GM13977 (cell line): Measurements from ENCODE around the gene LGALS4.
A peak's percentile ranks its signal among the peaks of the same experiment; 100 is the strongest.
"Not testable (repeated sequence)": the region's sequence is repeated elsewhere in the genome, so short reads cannot be mapped to it uniquely, and the experiment has no call there.

Experiments used
- DNase-seq: peaks from one replicate; pipeline ENCODE4 v3.0.0; 2012; ENCODE audit warnings: low spot score
- in situ Hi-C: fragments of 300-500 bp; cut with MboI; formaldehyde crosslinking; loops from one replicate; pipeline ENCODE4 v1.12.0; 2022; ENCODE audit warnings: low sequenced_read_pairs, low pct_unique_long_range_greater_than_20kb, mixed read lengths, inconsistent platforms; ENCODE audit not compliant: unreplicated experiment
- TF ChIP-seq, protein P1 (sequence below): IDR thresholded peaks from 2 replicates; pipeline ENCODE4 v1.5.1; 2012; ENCODE audit warnings: mild to moderate bottlenecking, control low read depth; ENCODE audit not compliant: insufficient read depth; ENCODE audit errors: extremely low read depth, missing control alignments

LGALS4 gene

DNA sequence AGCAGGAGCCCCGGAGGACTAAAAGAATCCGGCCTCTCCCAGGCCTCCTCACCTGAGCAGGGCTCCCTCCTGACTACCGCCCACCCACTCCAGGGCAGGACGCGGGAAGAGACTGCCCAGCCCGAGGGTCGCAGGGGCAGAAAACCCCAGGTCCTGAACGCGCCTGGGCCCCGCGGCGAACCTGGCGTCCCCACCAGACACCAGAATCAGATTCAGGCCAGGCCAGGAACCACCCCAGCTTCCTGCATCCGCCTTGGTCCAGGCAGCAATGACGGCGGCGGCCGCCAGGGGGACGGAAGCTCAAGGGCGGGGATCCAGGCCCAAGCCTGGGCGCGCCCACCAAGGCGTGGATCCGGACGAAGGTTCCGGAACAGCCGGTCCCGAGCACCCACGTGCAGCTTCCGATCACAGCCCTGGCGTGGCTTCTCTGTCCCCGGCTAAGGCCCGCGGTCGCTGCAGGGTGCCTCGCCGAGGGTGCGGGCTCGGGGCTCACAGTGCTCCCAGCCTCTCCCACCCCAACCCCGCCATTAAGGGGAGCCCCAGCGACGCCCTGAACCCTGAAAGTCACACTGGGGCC, 43.0 kb downstream of the LGALS4 start:
- peak; percentile 88 for DNase-seq
- in situ Hi-C loops: no loop called here

DNA sequence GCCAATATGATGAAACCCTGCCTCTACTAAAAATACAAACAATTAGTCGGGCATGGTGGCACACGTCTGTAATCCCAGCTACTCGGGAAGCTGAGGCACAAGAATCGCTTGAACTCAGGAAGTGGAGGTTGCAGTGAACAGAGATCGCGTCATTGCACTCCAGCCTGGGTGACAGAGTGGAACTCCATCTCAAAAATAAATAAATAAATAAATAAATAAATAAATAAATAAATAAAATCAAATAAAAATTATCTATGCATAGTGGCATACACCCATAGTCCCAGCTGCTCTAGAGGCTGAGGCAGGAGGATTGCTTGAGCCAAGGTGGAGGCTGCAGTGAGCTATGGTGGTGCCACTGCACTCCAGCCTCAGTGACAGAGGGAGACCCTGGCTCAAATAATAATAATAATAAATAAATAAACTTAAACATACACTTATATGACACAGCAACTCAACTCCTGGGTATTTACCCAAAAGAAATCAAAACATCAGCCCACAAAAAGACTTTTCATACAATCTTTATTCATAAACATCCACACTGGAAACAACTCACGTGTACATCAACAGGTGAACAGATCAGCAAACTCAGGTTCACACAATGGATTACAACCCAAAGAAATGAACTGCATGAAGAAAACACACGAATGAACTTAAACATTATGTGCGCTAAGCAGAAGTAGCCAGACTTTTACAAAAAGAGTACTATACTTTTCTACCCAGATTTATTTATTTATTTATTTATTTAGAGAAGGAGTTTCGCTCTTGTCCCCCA, 46.3 kb downstream of the LGALS4 start:
- TF ChIP-seq, protein P1, sequence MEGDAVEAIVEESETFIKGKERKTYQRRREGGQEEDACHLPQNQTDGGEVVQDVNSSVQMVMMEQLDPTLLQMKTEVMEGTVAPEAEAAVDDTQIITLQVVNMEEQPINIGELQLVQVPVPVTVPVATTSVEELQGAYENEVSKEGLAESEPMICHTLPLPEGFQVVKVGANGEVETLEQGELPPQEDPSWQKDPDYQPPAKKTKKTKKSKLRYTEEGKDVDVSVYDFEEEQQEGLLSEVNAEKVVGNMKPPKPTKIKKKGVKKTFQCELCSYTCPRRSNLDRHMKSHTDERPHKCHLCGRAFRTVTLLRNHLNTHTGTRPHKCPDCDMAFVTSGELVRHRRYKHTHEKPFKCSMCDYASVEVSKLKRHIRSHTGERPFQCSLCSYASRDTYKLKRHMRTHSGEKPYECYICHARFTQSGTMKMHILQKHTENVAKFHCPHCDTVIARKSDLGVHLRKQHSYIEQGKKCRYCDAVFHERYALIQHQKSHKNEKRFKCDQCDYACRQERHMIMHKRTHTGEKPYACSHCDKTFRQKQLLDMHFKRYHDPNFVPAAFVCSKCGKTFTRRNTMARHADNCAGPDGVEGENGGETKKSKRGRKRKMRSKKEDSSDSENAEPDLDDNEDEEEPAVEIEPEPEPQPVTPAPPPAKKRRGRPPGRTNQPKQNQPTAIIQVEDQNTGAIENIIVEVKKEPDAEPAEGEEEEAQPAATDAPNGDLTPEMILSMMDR: no peak
- in situ Hi-C loops: no loop called here
- DNase-seq: no peak

More for the DNA sequence above, 43.0 kb downstream of the LGALS4 start:
- TF ChIP-seq, protein P1: peak; percentile 71

DNA sequence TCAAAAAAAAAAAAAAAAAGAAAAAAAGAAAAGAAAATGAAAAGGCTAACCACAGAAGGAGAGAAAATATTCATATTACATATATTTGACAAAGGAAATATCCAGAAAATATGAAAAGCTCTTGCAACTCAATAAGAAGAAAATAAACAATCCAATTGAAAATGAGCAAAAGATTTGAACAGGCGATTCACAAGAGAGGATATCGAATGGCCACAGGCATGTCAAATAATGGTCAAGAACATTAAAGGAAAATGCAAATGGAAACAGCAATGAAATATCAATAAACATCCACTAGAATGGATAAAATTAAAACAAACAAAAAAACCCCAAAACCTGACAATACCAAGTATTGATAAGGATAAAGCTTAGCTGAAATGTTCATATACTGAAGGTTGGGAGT, 47.5 kb downstream of the LGALS4 start:
- in situ Hi-C loops: no loop called here
- TF ChIP-seq, protein P1: no peak
- DNase-seq: no peak

DNA sequence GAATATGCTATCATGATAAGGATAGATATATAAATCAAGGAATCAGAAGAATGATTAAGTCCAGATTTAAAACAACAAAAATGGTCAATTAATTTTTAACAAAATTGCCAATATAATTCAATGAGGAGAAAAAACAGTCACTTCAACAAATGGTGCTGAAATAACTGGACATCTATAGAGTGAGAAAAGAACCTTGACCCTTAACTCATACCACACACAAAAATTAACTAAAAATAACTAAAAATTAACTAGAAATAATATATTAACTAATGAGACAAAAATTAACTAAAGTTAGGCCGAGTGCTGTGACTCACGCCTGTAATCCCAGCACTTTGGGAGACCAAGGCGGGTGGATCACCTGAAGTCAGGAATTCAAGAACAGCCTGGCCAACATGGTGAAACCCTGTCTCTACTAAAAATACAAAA, 48.9 kb downstream of the LGALS4 start:
- in situ Hi-C loops: no loop called here
- TF ChIP-seq, protein P1: no peak
- no peak for DNase-seq

DNA sequence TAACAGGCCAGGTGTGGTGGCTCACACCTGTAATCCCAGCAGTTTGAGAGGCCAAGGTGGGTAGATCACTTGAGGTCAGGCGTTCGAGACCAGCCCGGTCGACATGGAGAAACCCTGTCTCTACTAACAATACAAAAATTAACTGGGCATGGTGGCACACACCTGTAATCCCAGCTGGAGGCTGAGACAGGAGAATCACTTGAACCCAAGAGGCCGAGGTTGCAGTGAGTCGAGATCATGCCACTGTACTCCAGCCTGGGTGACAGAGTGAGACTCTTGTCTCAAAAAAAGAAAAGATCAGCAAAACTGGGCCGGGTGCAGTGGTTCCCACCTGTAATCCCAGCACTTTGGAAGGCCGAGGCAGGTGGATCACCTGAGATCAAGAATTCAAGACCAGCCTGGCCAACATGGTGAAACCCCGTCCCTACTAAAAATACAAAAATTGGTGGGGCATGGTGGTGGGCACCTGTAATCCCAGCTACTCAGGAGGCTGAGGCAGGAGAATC, 50.8 kb downstream of the LGALS4 start:
- in situ Hi-C loops: not testable (repeated sequence)

DNA sequence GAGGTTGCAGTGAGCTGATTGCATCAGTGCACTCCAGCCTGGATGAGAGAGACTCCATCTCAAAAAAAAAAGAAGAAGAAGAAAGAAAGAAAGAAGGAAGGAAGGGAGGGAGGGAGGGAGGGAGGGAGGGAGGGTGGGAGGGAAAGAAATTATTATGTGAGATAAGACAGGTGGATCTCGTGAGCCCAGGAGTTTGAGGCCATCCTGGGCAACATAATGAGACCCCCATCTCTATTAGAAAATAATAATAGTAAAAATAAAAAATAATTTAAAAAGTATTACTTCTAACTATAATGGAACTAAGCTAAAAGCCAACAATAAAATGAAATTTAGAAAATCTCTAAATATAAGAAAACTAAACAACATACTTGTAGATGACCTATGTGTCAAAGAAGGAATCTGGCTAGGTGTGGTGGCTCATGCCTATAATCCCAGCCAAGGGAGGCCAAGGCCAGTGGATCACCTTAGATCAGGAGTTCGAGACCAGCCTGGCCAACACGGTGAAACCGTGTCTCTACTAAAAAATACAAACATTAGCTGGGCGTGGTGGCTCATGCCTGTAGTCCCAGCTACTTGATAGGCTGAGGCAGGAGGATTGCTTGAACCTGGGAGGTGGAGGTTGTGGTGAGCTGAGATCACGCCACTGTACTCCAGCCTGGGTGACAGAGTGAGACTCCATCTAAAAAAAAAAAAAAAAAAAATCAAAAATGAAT, 51.8 kb downstream of the LGALS4 start:
- in situ Hi-C loops, DNase-seq: not testable (repeated sequence)

More for the DNA sequence above, 50.8 kb downstream of the LGALS4 start:
- not testable (repeated sequence) for DNase-seq

DNA sequence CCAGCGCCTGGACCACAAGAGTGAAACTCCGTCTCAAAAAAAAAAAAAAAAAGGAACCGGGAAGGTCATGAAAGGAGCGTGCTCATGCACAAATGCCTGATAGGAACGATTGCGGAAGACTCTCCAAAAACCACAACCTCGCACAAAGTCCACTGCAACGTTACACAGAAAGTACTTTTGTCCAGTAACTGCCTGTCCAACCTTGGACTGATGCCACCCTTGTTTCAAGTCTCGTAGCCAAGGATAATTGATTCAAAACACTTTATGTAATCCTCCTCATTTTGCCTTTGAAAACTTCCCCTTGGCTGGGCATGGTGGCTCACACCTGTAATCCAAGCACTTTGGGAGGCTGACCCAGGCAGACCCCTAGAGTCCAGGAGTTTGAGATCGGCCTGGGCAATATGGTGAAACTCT, 53.1 kb downstream of the LGALS4 start:
- TF ChIP-seq, protein P1: no peak
- DNase-seq: no peak
- in situ Hi-C loops: no loop called here

DNA sequence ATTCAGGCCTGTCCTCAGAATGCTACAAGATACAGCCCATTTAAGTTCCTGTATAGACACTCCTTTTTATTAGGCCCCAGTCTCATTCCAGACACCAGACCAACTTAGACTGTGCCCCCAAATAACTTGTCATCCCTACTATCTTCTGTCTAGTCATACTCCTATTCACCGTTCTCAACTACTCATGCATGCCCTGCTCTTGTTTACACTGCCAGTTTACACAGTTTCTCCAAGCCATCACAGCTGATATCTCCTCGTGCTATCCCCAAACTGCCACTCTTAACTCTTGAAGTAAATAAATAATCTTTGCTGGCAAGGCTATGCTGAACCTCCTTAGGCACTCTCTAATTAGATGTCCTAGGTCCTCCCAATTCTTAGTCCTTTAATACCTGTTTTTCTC, 58.5 kb downstream of the LGALS4 start:
- DNase-seq, in situ Hi-C loops: not testable (repeated sequence)

DNA sequence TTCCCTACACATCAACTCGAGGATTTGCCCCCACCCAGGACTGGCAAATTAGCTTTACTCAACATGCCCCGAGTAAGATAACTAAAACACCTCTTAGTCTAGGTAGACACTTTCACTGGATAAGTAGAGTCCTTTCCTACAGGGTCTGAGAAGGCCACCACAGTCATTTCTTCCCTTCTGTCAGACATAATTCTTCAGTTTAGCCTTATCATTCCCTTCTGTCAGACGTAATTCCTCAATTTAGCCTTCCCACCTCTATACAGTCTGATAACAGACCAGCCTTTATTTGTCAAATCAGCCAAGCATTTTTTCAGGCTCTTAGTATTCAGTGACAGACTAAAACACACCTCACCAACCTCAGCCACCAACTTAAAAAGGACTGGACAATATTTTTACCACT, 59.0 kb downstream of the LGALS4 start:
- in situ Hi-C loops, DNase-seq: not testable (repeated sequence)
